ENCODE data around the gene CDH12.

DNA sequence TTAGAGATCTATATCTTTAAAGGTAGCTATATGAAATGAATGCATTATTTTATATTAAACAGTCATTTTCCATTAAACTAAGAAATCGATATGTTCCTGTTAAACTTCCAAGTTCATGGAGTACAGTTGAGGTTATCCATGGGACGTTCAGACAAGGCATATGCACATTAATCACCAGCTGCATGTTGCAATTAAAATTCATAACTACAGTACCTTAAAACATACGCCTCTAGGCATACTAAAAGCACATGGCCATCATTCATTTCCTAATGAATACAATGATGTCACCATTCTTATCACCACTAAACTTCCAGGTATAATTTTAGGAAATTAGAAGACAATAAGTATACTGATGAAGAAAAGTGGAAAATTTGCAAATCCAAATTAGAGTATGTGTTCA, 174.3 kb downstream of the CDH12 start:
- no peak for TF ChIP-seq POLR2A (IDR thresholded peaks at IDR 0.05; ENCODE audit: low read length)
- no peak for TF ChIP-seq GATA1 (IDR thresholded peaks at IDR 0.05; ENCODE audit: low read depth, low read length)

Measured in erythroblast (primary cell).